Activated T-cell treated with anti-CD3 and anti-CD28 coated beads for 24 hours (primary cell): ENCODE data around the gene CYCS.

Source experiments
- DNase-seq: peaks from one replicate; pipeline ENCODE4 v3.0.0-alpha.2; 2020; ENCODE audit warnings: low read depth

Gene CYCS

DNA sequence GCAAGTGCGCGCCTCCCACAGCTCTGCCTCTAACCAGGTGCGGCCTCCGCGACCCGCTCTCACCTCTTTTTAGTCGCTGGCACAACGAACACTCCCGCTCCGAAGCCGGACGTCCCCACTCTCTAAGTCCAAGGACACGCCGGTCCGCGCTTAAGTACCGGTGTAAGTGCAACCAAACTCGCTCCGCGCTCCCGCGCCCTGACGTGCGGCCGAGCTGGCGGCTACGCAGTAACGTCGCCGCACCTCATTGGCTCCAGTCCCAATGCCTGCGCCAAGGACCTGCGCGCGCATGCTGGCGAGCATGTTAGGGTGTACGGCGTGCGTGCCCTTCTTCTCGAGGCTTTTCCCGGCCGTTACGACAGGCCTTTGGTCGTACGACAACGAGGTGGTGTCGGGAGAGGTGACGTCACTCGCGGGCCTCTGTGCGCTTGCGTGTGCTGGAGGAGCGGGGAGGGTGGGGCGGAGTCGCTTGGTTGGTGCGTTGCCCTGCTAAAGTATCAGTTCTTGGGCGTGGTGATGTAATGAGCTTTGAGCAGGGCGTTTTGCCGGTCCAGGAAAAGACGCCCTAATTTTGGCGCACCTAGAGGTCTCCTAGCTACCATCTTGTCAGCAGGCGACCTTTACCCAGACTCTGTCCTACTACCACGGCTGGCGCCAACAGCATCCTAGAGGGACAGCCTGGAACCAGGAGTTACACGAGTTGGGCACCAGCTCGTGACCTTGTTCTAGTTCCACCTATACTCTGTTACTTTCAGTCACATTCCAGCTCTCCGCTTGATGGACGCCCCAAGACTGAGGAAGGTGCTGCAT is at the start of gene CYCS:
Gene CYCS (minus strand): TSS at position 124 of the 810 bp plus-strand sequence. CDS start 1,141 bp downstream, outside the sequence.
- peak; percentile 99 for DNase-seq

DNA sequence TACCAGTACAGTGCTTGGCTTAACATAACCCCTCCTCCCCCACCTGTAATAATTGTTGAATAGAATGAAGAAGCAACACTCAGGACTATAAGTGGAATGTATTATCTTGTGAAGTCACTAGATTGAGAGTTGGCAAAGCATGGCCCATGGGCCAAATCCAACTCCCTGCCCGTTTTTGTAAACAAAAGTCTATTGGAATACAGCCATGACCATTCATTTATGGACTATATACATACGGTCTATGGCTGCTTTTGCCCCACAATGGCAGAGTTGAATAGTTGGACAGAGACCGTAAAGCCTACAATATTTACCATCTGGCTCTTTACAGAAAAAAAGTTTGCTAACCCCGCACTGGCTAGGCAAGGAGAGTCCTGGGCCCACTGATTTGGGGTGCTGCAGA is 48.1 kb upstream of the CYCS start:
- DNase-seq, result no peak

DNA sequence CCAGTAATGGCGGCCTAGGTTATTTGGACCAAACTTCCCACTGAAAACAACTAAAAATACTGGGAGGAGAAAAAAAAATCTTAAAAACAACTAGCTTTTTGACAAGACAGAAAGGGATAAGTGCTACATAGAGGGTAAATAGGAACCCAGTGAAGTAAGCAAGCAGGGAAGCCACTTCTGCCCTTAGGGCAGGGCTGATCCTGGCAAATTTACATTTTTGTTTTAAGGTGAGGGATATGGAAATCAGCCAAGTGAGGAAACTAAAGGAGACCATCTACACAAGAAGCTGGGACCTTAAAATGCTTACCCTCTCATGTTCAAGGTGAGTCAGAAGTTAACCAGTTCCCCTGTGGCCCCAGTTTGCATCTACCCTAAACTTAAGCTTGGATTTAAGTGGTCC is 46.5 kb upstream of the CYCS start:
- no peak for DNase-seq

DNA sequence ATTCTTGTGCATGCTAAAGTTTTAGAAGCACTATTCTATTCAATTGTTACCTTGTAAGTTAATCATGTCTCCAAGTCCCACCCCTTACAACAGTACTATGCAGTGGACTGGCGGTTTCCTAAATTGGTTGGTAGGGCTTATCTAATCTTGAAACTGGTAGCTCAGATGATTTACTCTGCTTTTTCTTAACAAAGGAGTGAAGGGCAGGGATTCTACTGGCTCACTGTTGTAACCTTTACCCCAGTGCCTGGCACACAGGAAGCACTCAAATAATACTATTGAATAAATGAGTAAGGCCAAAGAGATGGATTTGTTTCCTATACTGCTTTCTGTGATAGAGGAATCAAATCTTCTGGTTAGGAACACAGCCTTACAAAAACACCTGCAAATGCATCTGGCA is 46.0 kb upstream of the CYCS start:
- no peak for DNase-seq

DNA sequence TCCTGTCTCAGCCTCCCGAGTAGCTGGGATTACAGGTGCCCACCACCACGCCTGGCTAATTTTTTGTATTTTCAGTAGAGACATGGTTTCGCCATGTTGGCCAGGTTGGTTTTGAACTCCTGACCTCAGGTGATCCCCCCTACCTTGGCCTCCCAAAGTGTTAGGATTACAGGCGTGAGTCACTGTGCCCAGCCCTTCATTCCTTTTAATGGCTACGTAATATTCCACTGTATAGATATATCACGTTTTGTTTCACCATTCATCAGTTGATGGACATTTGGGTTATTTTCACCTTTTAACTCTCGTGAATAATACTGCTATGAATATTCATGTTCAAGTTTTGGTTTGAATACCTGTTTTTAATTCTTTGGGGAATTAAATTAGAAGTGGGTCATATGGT is 44.6 kb upstream of the CYCS start:
- no peak for DNase-seq

DNA sequence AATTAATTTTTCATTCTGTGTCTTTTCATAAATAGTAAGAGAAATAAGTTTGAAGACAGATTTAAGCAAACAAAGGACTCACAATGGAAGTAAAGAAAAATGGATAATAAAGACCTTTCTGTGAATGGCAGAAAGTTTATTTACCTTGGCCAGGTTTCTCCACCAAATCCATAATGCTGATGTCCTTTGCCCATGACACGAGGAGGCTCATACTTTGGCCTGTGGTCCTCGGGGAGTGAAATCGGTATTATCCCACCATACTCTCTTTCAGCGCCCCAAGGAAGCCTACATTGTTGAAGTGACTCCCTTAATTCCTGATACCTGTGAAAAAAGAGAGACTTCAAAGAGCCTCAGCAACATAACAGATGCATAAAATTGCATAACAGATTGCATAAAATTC is 43.1 kb upstream of the CYCS start:
- DNase-seq, result no peak

DNA sequence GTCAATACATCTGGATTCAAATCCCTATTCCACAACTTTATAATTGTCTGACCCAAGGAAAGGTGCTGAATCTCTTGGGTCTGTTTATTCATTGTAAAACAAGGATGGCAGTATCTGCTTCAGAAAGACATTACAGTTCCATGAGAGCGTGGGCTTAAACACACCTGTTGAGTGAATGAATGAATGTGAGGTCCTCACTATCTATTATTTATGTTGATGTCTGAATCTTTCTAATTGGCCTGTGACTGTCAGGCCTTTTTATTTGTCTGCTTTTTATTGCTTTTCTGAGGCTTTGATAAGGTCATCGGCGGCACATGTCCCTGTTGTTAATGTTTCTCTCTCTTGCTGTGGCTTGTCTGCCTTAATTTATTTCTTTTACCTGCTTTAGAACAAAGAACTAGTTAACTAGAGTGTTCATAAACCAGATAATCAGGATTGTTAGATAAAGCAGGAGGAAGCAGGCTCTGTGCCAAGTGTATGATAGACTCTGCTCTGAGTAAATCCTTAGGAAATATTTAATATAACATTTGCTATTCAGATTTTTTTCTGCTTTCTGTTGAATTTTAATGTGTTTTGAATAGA is 42.3 kb upstream of the CYCS start:
- no peak for DNase-seq

DNA sequence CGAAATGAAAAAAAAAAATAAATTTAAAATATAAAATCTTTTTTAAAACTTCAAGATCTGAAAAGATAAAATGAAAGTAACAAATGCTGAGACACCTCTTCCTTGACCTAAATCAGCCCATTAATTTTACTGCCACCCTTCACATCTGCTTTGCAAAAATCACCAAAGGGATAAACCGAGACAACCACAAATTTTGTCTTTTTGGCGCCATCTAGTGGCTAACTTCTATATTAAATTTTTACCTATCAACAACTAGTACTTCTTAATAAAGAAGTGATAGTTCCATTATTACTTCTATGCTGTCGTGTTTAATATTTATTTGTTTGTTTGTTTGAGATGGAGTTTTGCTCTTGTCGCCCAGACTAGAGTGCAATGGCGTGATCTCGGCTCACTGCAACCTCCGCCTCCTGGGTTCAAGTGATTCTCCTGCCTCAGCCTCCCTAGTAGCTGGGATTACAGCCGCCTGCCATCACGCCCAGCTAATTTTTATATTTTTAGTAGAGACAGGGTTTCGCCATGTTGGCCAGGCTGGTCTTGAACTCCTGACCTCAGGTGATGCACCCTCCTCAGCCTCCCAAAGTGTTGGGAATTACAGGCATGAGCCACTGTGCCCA is 35.0 kb upstream of the CYCS start:
- peak; percentile 5 for DNase-seq

DNA sequence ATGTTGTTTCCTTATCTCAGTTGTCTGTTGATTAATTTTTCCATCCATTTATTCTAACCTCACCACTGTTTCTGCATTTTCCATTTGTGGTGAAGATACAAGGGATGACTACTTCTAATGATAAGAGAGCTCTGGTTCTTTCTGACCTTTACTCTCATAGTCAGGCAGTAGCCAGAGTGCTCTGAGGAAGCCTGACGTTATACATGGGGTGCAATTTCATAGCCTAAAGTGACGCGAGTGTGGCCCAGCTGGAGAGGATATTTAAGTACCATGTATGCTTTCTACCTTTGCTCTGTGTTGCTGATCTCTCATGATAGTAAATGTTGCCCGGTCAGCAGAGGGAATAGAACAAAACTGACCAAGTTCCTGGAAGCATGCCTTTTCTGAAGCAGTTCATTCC is 33.9 kb upstream of the CYCS start:
- no peak for DNase-seq

DNA sequence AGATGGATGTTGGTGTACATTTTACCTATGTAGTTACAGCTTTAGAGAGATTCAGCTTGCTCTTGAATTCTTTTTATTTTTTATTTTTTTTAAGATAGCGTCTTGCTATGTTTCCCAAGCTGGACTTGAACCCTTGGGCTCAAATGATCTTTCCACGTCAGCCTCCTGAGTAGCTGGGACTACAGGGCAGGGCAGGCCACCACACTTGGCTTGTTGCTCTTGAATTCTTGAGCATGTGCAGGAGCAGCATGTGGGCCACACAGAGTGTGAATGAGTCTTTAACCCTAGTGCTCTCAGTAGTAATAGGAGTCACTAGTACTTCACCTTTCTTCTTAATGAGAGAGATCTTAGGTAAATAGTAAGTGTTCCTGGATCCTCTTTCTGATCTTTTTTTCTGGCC is 26.7 kb upstream of the CYCS start:
- no peak for DNase-seq

DNA sequence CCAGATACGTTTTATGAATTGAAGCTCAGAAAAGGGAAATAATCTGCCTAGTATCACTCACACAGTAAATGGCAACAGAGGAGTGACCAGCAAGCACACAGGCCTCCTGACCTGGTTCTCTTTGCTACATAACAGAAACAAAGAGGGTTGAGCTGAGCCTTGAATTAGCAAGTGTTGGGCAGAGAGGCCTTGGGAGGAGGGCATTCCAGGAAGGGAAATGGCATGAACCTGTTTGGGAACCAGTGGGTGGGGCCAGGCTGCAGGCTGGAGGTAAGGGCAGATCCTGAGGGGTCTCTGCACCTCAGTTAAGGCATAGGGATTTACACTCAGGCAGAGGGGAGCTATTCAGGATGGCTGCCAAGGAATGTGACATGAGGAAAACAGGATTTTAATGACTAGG is 24.8 kb upstream of the CYCS start:
- DNase-seq, result no peak

DNA sequence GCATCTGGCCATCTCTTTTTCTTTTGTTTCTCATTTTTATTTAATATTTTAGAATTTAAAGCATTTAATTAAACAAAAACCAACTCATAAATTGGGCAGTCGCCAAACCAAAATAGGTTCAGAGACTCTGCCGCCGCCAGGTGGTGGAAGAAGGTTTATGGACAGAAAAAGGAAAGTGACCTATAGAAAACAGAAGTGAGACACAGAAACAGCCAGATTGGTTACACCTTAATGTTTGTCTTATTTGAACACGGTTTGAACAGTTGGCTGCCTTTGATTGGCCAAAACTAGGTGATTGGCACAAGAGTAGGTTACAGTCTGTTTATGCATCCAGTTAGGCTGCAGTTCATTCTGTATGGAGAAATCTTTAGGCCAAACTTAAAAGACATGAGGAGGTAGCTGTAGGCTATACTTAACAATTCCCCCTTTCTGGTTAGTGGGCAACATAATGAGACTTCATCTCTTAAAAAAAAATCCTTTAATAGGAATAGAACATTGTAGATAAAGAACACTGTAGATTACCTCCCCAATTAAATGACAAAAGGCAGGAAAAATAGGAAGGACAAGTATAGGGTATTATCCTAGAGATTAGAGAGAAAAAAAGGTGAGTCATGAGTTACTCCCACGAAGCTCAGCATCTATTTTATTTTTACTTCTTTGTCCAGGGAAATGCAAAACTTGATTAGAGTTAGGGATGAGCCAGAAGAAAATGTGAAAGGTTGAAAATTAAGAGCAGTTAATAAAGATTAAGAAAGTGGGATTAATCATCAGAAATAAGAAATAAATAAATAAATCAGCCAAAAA is 23.9 kb upstream of the CYCS start:
- DNase-seq, result no peak

DNA sequence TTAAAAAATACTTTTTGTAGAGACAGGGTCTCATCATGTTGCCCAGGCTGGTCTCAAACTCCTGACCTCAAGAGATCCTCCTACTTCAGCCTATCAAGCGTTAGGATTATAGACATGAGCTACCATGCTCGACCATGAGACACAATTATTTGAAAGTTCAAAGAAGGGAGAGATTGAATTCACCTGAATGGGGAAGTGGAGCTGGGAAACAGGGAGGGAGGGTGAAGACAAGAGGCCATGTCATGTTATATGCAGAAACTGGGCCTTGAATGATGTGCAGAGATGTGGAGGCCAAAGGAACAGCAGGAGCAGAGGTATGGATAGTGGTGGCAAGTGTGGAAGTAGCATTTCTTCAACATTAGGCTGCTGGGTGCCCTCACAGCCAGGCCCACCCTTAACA is 18.7 kb upstream of the CYCS start:
- DNase-seq, result no peak

DNA sequence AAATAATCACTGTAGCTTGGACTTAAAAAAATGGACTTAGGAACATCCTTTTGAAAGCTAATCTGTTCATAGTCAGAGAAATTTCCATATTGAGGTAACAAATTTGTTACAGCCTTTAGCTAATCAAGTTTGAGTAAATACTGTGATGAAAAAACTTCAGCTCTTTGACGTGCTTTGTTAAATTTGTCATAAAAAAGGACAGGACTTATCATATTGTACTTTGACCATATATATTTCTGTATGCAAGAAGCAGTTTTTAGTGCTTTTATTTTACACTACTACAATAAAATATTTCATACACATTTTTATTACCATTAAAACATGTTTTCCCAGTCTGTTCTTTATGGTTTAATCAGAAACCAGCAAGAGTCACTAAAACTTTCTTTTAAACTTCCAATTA is 14.5 kb upstream of the CYCS start:
- no peak for DNase-seq

DNA sequence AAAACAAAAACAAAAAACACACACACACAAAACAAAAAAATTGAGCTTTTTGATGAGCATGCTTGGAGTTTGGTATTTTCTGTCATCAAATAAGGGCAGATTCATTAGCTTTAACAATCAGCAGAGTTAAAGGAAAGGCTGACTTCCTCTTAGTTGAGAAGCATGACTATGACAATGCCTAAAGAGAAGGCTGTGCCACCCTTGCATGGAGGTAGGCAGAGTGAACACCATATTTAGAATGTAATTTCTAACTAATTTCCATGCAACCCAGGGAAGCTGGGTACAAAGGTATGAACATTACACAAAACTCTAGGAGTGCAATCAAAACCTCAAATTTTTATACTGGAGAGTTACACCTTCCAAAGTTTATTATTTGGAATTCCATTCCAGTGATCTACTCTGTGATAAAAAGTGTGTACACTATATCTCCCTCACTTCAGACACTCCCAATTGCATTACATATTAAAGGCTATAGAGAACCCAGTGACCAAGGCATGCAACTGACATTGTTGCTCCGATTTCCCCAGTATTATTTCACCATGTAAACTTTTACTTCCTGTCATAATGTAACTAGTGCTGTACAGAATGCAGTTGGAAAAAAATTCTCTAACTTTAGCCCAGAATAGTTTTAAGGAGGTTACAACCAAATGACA is 9.4 kb upstream of the CYCS start:
- no peak for DNase-seq

DNA sequence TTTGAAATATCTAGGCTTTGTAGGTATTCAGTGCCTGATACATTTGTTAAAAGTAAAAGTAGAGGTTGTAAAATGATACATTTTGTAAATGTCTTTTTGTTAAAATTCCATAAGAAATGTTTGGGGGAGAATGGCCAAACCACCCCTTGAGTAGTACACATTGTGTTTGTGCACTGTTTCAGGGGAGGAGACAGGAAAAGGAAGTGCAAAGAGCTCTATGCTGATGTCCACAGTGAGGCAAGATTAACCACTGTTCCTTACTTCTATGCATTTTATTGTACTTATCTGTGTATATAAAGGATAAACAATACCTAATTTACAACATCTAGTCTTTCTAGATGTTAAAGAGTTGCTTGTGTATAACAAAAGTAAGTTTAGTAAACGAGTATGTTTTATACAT is 7.4 kb upstream of the CYCS start:
- no peak for DNase-seq

DNA sequence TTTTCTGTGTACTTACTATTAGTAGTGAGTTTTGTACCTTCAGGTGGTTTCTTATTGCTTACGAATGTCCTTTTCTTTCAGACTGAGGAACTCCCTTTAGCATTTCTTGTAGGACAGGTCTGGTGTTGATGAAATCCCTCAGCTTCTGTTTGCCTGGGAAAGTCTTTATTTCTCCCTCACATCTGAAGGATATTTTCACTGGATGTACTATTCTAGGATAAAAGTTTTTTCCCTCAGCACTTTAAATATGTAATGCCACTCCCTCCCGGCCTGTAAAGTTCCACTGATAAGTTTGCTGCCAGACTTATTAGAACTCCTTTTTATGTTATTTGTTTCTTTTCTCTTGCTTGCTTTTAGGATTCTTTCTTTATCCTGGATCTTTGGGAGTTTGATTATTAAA is 1.7 kb upstream of the CYCS start:
- no peak for DNase-seq

DNA sequence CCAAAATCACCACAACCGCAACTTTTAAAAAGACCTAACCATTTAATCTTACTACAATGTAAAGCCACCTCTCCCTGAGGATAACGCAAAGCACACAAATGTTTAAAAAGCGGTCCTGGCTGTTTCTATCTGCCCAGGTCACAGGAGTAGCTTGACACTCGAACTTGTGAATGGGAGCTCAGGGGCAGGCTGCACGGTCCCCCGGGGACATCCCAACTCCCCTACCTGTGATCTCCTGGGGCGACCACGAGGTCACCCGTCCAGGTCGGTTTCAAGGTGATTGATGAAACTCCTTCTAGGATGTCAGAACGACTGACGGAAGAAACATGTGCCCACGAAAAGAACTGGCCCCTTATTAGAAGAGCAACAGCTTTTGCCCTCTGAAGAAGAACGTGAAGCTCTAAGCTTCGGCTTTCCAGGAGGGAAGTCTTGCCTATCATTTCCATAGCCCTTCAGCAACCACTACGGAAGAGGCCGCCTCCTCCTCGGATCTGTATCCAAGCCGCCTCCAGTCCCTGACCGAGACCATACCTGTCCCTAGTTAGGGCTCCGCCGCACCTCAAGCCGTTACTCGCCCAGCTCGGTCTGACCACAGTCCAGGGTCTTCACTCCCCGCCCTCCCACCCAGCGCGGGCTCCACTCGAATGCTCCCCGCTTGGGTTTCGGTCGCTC is 459 bp downstream of the CYCS start:
- no peak for DNase-seq

DNA sequence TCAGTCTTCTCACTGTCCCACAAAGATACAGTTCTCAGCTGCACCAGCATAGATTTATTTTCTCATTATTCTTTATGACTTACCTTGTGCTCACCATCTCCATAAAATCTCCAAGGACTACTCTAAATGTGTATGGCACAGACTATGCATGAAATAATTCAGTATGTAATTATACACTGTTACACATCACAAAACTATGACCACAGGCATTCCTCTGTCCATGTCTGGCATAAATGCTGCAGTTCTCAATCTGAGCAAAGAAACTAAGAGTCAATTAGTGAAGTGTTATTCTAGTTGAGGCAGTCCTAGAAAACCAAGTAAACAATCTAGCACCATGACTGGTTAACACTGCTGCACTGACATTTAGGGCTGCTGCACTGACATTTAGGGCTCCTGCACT is 2.7 kb downstream of the CYCS start:
- DNase-seq, result no peak

DNA sequence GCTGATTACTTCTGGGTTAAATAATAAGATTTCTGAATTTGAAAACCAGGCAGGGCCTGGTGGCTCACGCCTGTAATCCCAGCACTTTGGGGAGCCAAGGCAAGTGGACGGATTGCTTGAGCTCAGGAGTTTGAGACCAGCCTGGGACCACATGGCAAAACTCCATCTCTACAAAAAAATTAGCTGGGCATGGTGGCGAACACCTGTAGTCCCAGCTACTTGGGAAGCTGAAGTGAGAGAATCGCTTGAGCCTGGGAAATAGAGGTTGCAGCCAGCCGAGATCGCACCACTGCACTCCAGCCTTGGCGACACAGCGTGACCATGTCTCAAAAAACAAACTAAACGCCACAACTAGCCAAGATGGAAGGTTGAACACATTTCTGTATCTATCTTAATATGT is 3.5 kb downstream of the CYCS start:
- no peak for DNase-seq

DNA sequence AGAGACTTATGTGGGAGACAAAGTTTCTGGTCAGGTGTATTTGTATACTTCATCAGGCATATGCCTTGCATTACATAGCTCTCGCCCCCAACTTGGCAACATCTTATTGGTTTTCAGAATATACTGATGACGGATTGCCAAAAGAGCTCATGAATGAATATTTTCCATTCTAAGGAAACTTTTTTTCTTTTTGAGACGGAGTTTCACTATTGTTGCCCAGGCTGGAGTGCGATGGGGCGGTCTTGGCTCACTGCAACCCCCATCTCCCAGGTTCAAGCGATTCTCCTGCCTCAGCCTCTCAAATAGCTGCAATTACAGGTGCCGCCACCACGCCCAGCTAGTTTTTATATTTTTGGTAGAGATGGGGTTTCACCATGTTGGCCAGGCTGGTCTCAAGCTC is 6.0 kb downstream of the CYCS start:
- no peak for DNase-seq
